Aorta (tissue), 5 donors: ENCODE measurements around the gene FANCC. TPM values are rescaled to one million over a fixed set of nuclear protein-coding genes. Genes with fewer than 3 reads are reported as not detected.
"Not testable (repeated sequence)": the region's sequence is repeated elsewhere in the genome, so short reads cannot be mapped to it uniquely, and the experiment has no call there.

Experiments used
- ATAC-seq: fragments of 200-7000 bp; cut with Tn5 transposase; one replicate; pipeline ENCODE4 v1.9.1; 2022; ENCODE audit warnings: moderate library complexity; ENCODE audit not compliant: low FRiP score
- DNase-seq, 2 donors: peaks; one replicate each; pipeline ENCODE4 v3.0.0-alpha.2; 2020
- H3K27ac ChIP-seq, 2 donors: one replicate each; pipeline ENCODE4 v1.5.1; 2013; ENCODE audit warnings: low read length in 2 of 2, mild to moderate bottlenecking in 2 of 2, moderate library complexity in 2 of 2, control low read depth in 1 of 2, inconsistent platforms in 1 of 2, low read depth in 1 of 2
- H3K27me3 ChIP-seq, 2 donors: one replicate each; pipeline ENCODE4 v1.6.1; 2013; ENCODE audit warnings: control low read depth in 1 of 2, low read length in 1 of 2, mild to moderate bottlenecking in 1 of 2, moderate library complexity in 1 of 2; ENCODE audit not compliant: insufficient read depth in 2 of 2, control insufficient read depth in 1 of 2
- H3K36me3 ChIP-seq, 2 donors: one replicate each; pipeline ENCODE4 v1.6.1; 2013; ENCODE audit warnings: control low read depth in 1 of 2, low read length in 1 of 2, mild to moderate bottlenecking in 1 of 2; ENCODE audit not compliant: insufficient read depth in 2 of 2, control insufficient read depth in 1 of 2
- H3K4me1 ChIP-seq, 2 donors: one replicate each; pipeline ENCODE4 v1.6.1; 2013; ENCODE audit warnings: low read length in 2 of 2, control low read depth in 1 of 2, mild to moderate bottlenecking in 1 of 2, moderate library complexity in 1 of 2; ENCODE audit not compliant: insufficient read depth in 2 of 2, control insufficient read depth in 1 of 2
- H3K4me3 ChIP-seq, 2 donors: one replicate each; pipeline ENCODE4 v1.5.1; 2013; ENCODE audit warnings: low read length in 2 of 2, control low read depth in 1 of 2, mild to moderate bottlenecking in 1 of 2
- H3K9me3 ChIP-seq: one replicate; pipeline ENCODE4 v1.6.1; 2013; ENCODE audit warnings: mild to moderate bottlenecking, low read length; ENCODE audit not compliant: control insufficient read depth
- WGBS, 2 donors: extraction: QIAGEN DNeasy Blood & Tissue Kit; methylation state at CpG; one replicate each; pipeline ENCODE4 v1.1.7; 2013; 5-methylcytosine and 5-hydroxymethylcytosine counted together
- intact Hi-C, 2 donors: fragments of 100-400 bp; cut with DNase I; formaldehyde crosslinking; loops; one replicate each; pipeline versions ENCODE4 v1.14.2 to v1.15.0; 2022
- polyA plus RNA-seq, 2 donors: library from polyadenylated mRNA; stranded (reverse); fragments of 200-250 nt; gene quantifications; one replicate each; pipeline ENCODE4 v1.2.3, GENCODE V29; 2013
- total RNA-seq, 2 donors: library from RNA; stranded (reverse); fragmentation: NEBNext Ultra II Directional; extraction: Animal tissue kit (Norgen Biotek cat#: 25700); gene quantifications; one replicate each; pipeline ENCODE4 v1.2.1, GENCODE V29; 2021
- donor health status: healthy with polysubstance abuse.
- donor health status: Bipolar disorder and iron deficiency.
- donor health status: DM: no; HTN: no; CAD: no.
- donor health status: DM: no; HTN: no; CAD: no.
- donor health status: DM: yes; HTN: yes; CAD: no.

Gene FANCC
- total and polyA plus RNA-seq, 4 donors = 1.5 to 10.9 (median 5.8) TPM

DNA sequence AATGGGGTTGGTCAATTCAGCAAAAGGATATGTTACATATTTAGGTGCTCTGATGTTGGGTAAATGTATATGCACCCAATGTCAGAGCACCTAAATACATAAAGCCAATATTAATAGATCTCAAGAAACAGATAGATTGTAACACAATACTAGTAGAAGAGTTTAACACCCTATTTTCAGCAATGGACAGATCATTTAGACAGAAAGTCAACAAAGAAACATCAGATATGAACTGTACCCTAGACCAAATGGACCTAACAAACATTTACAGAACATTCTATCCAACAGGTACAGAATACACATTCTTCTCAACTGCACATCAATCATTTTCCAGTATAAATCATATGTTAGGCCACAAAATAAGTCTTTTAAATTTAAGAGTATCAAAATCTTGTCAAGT is 35.2 kb downstream of the FANCC start:
- no peaks in the 10 kb centered on the region for H3K4me1 ChIP-seq
- no peaks in the 10 kb centered on the region for H3K27me3 ChIP-seq
- ATAC-seq (no peak), DNase-seq (no peak)
- no peak overlapping the region for H3K4me3 ChIP-seq
- H3K27ac ChIP-seq = no peak overlapping the region
- peaks cover 2% of the 10 kb centered on the region for H3K9me3 ChIP-seq
- no peaks in the 10 kb centered on the region for H3K36me3 ChIP-seq
- intact Hi-C loops = no loop called here

DNA sequence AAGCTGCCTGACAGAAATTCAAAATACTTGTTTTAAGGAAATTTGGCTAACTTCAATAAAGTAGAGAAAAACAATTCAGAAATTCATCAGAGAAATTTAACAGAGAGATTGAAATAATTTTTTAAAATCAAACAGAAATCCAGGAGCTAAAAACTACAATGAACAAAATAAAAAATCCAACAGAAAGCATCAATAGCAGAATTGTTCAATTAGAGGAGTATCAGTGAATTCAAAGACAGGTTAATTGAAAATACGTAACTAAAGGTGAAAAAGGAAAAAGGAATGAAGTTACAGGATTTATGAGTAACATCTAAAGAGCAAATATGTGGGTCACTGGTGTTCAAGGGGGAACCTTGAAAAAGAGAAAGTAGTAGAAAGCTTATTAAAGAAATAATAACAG is 36.8 kb downstream of the FANCC start:
- Histone ChIP-seq H3K27me3 (no peaks in the 10 kb centered on the region), H3K4me3 (no peak overlapping the region), H3K36me3 (no peaks in the 10 kb centered on the region), H3K4me1 (no peaks in the 10 kb centered on the region), H3K27ac (no peak overlapping the region), H3K9me3 (peaks cover 2% of the 10 kb centered on the region)
- ATAC-seq = no peak
- intact Hi-C loops = no loop called here
- WGBS, 2 donors = 97 to 98% methylated on average over 1 of the region's 1 CpG
- DNase-seq = no peak

DNA sequence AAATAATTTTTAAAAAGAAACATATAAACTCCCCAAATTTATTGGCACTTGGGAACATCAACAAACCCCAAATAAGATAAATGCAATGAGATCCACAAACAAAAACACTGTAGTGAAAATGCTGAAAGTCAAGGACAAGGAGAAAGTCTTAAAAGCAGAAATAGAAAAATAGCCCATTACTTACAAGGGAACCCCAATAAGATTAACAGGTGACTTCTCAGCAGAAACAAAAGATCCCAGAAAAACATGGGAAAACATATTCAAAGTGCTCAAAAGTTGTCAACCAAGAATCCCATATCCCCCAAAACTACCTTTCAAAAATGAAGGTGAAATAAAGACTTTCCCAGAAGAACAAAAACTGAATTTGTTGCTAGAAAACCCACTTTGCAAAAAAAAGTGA is 40.0 kb downstream of the FANCC start:
- intact Hi-C loops = no loop called here
- no peak for DNase-seq
- Histone ChIP-seq H3K27me3 (no peaks in the 10 kb centered on the region), H3K36me3 (no peaks in the 10 kb centered on the region), H3K4me3 (no peak overlapping the region), H3K9me3 (no peaks in the 10 kb centered on the region), H3K4me1 (no peaks in the 10 kb centered on the region), H3K27ac (no peak overlapping the region)
- ATAC-seq = no peak

DNA sequence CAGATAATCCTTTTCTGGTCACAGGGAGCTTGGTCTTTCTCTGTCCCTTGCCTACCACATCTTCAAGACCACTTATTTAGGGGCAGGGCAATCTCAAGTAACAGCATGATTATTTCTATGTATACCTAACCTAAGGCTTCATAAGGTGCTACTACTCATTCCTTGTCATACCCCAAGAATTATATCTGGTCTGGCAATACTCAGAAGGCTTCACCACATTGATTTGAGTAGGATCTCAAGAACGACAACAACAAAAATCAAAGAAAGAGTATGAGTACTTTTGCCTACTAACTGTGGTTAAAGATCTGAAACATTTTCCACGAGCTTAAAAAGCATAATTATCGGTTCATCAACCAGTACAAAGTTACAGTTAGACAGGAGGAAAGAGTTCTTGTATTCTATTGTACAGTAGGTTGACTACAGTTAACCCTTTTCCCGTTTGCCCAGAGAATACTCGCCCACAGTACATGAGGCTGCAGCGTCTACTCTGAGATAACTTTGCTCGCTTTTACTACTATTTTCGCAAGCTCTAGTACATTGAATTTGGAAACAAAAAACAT is 41.0 kb downstream of the FANCC start:
- no peaks in the 10 kb centered on the region for H3K27me3 ChIP-seq
- DNase-seq = no peak
- H3K36me3 ChIP-seq = no peaks in the 10 kb centered on the region
- no peak overlapping the region for H3K27ac ChIP-seq
- 38 to 49% methylated on average over 8 of the region's 8 CpGs for WGBS, 2 donors
- no peaks in the 10 kb centered on the region for H3K4me1 ChIP-seq
- intact Hi-C loops = no loop called here
- no peaks in the 10 kb centered on the region for H3K9me3 ChIP-seq
- no peak overlapping the region for H3K4me3 ChIP-seq
- no peak for ATAC-seq

DNA sequence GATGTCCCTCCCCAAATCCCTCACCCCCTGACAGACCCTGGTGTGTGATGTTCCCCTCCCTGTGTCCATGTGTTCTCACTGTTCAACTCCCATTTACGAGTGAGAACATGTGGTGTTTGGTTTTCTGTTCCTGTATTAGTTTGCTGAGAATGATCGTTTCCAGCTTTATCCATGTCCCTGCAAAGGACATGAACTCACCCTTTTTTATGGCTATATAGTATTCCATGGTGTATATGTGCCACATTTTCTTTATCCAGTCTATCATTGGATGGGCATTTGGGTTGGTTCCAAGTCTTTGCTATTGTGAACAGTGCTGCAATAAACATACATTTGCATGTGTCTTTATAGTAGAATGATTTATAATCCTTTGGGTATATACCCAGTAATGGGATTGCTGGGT is 43.3 kb downstream of the FANCC start:
- ATAC-seq, H3K27me3 ChIP-seq, H3K36me3 ChIP-seq, H3K4me1 ChIP-seq, H3K27ac ChIP-seq, H3K9me3 ChIP-seq, intact Hi-C loops, DNase-seq, H3K4me3 ChIP-seq: not testable (repeated sequence)
- 99 to 100% methylated on average over 2 of the region's 2 CpGs for WGBS, 2 donors

DNA sequence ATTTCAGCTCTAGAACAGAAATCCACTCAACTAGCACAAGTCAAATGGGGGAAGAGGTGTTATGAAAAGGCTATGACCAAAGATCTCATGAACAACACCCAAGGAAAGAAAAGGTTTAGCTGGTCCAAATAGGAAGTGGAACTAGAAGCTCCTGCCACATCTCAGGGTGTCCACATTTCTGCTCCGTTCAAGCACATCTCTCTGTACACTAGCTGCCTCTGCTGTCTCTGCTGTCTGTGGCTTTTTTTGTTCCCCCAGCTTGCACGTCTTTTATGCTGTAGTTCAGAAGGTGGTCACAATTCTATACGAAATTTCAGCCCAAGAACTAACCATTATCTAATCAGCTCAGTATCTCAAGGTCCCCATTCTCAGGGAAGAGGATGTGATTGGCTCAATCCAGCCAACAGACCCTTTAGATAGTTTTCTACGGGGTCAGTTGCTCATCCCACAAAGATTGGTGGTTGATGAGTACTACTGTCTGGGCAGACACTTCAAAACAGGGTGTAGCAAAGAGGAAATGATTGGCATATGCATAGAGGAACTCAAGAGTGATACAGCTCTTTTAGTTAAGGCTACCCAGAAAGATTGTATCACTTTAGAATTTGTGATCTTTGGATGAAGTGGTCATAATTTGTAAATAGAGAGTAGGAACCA is 44.0 kb downstream of the FANCC start:
- Histone ChIP-seq H3K4me1 (no peaks in the 10 kb centered on the region), H3K9me3 (no peaks in the 10 kb centered on the region), H3K36me3 (no peaks in the 10 kb centered on the region), H3K27me3 (no peaks in the 10 kb centered on the region), H3K27ac (no peak overlapping the region), H3K4me3 (no peak overlapping the region)
- intact Hi-C loops = no loop called here
- DNase-seq = no peak
- no peak for ATAC-seq
- 89 to 93% methylated on average over 4 of the region's 4 CpGs for whole genome bisulfite sequencing, 2 donors

DNA sequence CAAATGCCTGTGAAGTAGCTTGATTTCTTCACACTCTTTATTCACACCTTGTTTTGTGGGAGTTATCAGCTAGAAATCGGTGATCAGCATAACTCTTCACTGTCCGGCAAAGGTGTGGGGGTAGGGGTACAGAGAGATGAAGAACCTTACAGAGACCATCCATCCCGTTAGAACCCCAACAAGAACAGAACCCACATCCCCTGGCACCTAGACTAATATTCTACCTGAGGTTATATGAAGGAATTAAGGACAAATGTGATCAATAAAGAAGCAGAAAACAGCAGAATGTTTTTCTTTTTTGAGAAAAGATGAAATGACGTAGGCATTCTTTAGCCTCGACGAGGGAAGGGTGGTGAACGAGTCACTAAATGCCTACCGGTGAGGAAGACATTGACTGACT is 44.7 kb downstream of the FANCC start:
- Histone ChIP-seq H3K4me3 (no peak overlapping the region), H3K4me1 (no peaks in the 10 kb centered on the region), H3K27me3 (no peaks in the 10 kb centered on the region), H3K36me3 (no peaks in the 10 kb centered on the region), H3K9me3 (no peaks in the 10 kb centered on the region), H3K27ac (no peak overlapping the region)
- ATAC-seq (no peak), DNase-seq (no peak)
- WGBS, 2 donors = 97% methylated on average over 8 of the region's 8 CpGs
- intact Hi-C loops = no loop called here

DNA sequence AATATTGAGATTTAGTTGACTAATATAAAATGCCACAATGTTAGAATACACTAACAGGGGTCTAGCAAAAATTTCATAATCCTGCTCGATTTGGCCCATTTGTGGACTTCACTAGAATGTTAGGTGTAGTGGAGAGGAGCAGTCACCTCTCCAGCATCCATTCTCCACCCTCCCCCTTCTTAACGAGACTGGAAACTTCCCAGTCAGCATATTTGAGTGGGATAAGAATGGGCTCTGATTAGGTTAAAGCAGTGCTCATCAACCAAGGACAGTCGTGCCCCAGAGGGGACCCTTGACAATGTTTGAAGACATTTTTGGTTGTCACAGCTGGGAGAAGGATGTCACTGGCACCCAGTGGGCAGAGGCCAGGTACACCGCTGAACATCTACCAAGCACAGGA is 46.7 kb downstream of the FANCC start:
- Histone ChIP-seq H3K27me3 (no peaks in the 10 kb centered on the region), H3K4me3 (no peak overlapping the region), H3K27ac (no peak overlapping the region), H3K4me1 (no peaks in the 10 kb centered on the region), H3K9me3 (no peaks in the 10 kb centered on the region), H3K36me3 (no peaks in the 10 kb centered on the region)
- WGBS, 2 donors = 87 to 91% methylated on average over 4 of the region's 4 CpGs
- DNase-seq (no peak), ATAC-seq (no peak)
- intact Hi-C loops = no loop called here
